Skeletal muscle tissue (tissue), 4 donors: Measurements from ENCODE around the gene EIF2S1. TPM values are rescaled to one million over a fixed set of nuclear protein-coding genes. Genes with fewer than 3 reads are reported as not detected.
"Not testable (repeated sequence)": the region's sequence is repeated elsewhere in the genome, so short reads cannot be mapped to it uniquely, and the experiment has no call there.

Source experiments
- H3K27ac ChIP-seq: one replicate; pipeline ENCODE4 v1.7.0; 2013; ENCODE audit warnings: mild to moderate bottlenecking, low read depth, low read length, inconsistent platforms
- H3K27me3 ChIP-seq, 3 donors: one replicate each; pipeline ENCODE4 v1.7.0; 2013; ENCODE audit warnings: low read length in 3 of 3; ENCODE audit not compliant: control insufficient read depth in 3 of 3, insufficient read depth in 3 of 3
- H3K36me3 ChIP-seq, 3 donors: one replicate each; pipeline ENCODE4 v1.7.0; 2013; ENCODE audit warnings: low read length in 3 of 3; ENCODE audit not compliant: control insufficient read depth in 3 of 3, insufficient read depth in 3 of 3
- H3K4me1 ChIP-seq, 3 donors: one replicate each; pipeline ENCODE4 v1.7.0; 2013; ENCODE audit warnings: low read length in 3 of 3, mild to moderate bottlenecking in 3 of 3; ENCODE audit not compliant: control insufficient read depth in 3 of 3, insufficient read depth in 3 of 3
- H3K4me3 ChIP-seq, 3 donors: one replicate each; pipeline ENCODE4 v1.7.0; 2013; ENCODE audit warnings: low read length in 3 of 3
- H3K9ac ChIP-seq, 3 donors: one replicate each; pipeline ENCODE4 v1.7.0; 2013; ENCODE audit warnings: low read length in 3 of 3, mild to moderate bottlenecking in 3 of 3, moderate library complexity in 2 of 3, low read depth in 1 of 3
- H3K9me3 ChIP-seq, 3 donors: one replicate each; pipeline ENCODE4 v1.7.0; 2013; ENCODE audit warnings: low read length in 3 of 3; ENCODE audit not compliant: control insufficient read depth in 3 of 3
- total RNA-seq: library from RNA; depleted of rRNA; stranded (reverse); fragments of >200 nt; gene quantifications from one replicate; pipeline ENCODE4 v1.2.3, GENCODE V29; 2014
- donor health status: Osteomylitis.

The EIF2S1 gene
- total RNA-seq, 1 donor from 2014 or later = 92.4 TPM

DNA sequence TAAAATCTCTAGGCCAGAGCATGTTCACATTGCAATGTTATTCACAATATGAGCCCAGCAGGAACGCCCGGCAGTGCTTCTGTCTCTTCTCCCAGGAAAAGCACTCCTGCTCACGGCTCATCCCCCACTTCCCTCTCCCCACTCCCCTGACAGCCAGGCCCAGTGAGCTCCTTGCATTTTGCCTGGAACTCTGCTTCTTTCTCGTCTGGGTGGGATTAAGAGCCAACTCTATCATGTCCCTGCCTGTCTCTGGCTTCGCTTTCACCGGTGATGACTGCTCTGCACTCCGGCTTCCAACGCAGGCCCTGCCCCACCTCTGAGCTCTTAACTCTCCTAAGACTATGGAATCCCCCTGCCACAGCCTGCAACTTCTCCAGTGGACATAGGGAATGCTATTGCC lies 49.3 kb downstream of the EIF2S1 start:
- H3K36me3 ChIP-seq = no peaks in the 10 kb centered on the region
- no peak overlapping the region for H3K9ac ChIP-seq
- peaks cover 15 to 24% (median 22%) of the 10 kb centered on the region in 3 donors for H3K27me3 ChIP-seq
- H3K27ac ChIP-seq = no peak overlapping the region
- H3K4me3 ChIP-seq = no peak overlapping the region
- no peaks in the 10 kb centered on the region for H3K9me3 ChIP-seq
- H3K4me1 ChIP-seq = peaks cover 6 to 8% (median 7%) of the 10 kb centered on the region in 3 donors

DNA sequence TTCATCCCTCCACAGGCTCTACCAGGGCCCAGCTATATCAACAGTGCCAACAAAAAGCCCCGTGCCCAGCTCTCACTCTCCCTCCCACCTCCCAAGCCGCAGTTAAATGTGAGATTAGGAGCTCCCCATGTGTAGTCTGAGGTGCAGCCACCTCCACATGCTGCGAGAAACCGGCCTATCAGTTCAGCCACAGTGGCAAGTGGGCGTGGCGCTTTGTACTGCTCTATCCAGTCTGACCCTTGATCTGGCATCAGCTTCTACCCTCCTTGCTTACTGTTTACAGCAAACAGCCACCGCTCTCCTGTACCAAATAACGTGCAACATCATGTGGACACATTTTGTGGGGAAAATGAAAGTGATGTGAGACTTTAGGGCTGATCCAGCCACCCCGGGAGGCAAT lies 50.2 kb downstream of the EIF2S1 start:
- Histone ChIP-seq H3K27ac (no peak overlapping the region), H3K9me3 (no peaks in the 10 kb centered on the region), H3K36me3 (no peaks in the 10 kb centered on the region), H3K4me1 (peaks cover 6 to 8% (median 7%) of the 10 kb centered on the region in 3 donors), H3K4me3 (no peak overlapping the region), H3K9ac (no peak overlapping the region), H3K27me3 (peaks cover 15 to 24% (median 22%) of the 10 kb centered on the region in 3 donors)

DNA sequence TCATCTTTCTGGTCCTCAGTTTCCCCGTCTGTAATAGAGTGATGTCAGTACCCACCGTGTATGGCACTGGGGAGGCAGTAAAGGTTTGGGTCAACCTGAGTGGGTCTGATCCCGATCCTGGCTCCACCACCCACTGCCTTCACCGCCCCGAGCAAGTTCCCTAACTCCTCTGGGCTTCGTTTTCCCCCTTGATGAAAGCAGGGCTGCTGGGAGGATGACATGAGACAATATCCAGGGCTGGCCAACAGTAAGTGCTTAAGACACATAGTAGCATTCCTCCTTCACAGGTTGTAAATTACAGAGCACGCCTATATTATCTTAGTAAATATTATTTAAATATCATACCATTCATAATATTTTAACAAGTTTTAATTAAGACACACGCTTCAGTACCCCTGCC lies 51.2 kb downstream of the EIF2S1 start:
- H3K9me3 ChIP-seq = no peaks in the 10 kb centered on the region
- H3K27me3 ChIP-seq = peaks cover 15 to 24% (median 22%) of the 10 kb centered on the region in 3 donors
- no peak overlapping the region for H3K27ac ChIP-seq
- no peak overlapping the region for H3K9ac ChIP-seq
- H3K36me3 ChIP-seq = no peaks in the 10 kb centered on the region
- no peak overlapping the region for H3K4me3 ChIP-seq
- peaks cover 6 to 8% (median 7%) of the 10 kb centered on the region in 3 donors for H3K4me1 ChIP-seq

DNA sequence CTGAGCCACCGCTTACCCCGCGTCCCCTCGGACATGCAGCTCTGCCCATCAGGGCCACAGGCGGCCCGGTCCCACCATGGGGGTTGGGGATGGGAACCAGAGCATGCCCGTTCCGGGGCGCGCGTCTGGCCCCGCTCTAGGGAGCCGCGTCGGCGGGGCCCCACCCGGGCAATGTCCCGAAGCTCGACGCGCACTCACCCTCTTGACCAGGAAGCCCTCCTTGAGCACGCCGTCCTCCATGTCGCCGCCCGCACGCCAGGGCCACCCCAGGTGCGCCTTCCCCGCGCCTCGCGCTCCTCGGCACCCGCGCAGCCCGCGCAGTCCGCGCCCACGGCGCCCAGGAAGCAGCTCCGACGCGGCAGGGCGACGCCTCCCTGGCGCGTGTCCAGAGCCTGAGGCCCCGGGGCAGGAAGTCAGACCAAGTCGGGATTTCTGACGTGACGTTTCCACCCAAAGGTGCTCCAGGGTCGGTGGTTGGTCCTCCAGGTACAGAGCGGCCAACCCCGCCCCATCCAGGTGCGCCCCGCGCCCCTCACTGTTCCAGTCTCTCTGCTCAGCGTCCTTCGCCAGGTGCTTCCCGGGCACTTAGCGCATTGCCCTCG lies 51.8 kb downstream of the EIF2S1 start, which contains the start of gene PLEK2:
Gene PLEK2, minus strand, starts transcription at position 346 of the 602 bp plus-strand sequence. Its CDS starts 106 bp downstream, at position 240.
- no peaks in the 10 kb centered on the region for H3K36me3 ChIP-seq
- H3K4me3 ChIP-seq = peak within 1 kb of the TSS in 2 of 3 donors; percentile 54 to 64
- peaks cover 6 to 8% (median 7%) of the 10 kb centered on the region in 3 donors for H3K4me1 ChIP-seq
- H3K9me3 ChIP-seq = no peaks in the 10 kb centered on the region
- H3K27me3 ChIP-seq = peaks cover 15 to 24% (median 22%) of the 10 kb centered on the region in 3 donors
- H3K27ac ChIP-seq = no peak within 1 kb of the TSS
- H3K9ac ChIP-seq = peak within 1 kb of the TSS in 2 of 3 donors; percentile 3 to 10

DNA sequence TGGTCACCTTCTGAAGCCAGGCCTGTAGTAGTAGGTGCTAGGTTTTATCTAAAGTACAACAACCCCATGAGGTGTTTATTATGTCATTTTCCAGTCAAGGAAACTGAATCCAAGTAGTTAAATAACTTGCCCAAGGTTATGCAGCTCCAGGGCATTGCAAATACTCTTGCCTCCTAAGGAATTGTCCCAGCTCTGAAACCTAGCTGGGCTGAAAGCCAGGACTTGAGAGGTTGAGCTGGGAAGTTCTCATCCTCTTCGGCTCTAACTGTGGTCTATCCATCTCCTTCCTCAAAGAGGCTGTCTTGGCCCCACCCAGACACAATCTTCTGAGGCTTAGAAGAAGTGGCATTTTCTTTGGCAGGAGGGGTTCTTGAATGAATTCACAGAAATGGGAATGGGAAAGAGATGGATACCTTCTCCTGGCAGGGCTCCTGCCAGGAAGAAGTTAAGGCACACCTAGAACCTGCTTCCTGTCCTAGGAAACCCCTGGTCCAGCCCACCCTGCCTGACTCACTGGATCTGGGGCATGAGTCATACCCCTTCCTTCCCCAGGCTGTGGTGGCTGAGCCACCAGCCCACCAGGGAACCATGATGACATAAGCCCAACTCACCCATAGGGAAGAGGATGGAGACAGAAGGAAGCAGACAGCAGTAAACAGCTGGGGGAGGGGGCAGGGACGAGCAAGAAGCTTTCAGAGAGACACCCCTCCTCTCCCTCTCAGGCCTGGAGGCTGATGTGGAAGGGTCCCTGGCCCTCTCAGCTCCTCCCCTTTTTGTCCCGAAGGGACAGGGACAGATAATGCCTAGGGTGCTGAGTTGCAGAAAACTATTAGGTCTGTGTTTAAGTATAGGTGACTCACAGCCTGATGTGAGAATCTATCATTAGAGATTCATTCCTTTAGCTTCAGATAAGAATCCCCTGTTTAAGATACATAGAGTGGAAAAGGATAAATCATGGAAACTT lies 54.0 kb downstream of the EIF2S1 start:
- Histone ChIP-seq H3K27me3 (peaks cover 15 to 24% (median 22%) of the 10 kb centered on the region in 3 donors), H3K36me3 (no peaks in the 10 kb centered on the region), H3K4me3 (no peak overlapping the region), H3K4me1 (peaks cover 6 to 8% (median 7%) of the 10 kb centered on the region in 3 donors), H3K9ac (no peak overlapping the region), H3K27ac (no peak overlapping the region), H3K9me3 (no peaks in the 10 kb centered on the region)

DNA sequence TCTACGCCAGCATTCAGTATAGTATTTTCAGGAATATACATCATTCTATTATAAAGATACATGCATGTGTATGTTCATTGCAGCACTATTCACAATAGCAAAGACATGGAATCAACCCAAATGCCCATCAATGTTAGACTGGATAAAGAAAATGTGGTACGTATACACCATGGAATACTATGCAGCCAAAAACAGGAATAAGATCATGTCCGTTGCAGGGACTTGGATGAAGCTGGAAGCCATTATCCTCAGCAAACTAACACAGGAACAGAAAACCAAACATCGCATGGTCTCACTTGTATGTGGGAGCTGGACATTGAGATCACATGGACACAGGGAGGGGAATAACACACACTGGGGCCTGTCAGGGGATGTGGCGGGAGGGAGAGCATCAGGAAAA lies 55.5 kb downstream of the EIF2S1 start:
- H3K9ac ChIP-seq, H3K4me1 ChIP-seq, H3K9me3 ChIP-seq, H3K36me3 ChIP-seq, H3K4me3 ChIP-seq, H3K27ac ChIP-seq: not testable (repeated sequence)
- peaks cover 15 to 22% (median 20%) of the 10 kb centered on the region in 3 donors for H3K27me3 ChIP-seq

DNA sequence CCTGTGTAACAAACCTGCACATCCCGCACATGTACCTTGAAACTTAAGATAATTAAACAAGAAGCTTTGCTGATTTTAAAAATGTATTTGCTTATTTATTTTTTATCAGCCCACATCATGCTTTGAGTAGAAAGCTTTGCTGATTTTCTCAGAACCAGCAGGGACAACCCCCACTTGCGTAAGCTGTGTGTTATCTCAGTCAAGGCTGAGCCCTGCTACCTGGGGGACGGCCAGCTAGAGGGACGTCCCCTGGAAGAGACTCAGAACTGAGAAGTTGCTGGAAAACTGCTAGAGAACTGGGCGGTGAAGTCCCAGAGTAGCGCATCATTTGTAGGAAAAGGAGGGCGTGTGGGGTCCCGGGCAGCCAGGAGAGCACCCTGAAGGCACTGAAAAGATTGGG lies 56.0 kb downstream of the EIF2S1 start:
- H3K4me1 ChIP-seq = peaks cover 6 to 8% (median 7%) of the 10 kb centered on the region in 3 donors
- H3K9me3 ChIP-seq = no peaks in the 10 kb centered on the region
- peaks cover 12 to 21% (median 17%) of the 10 kb centered on the region in 3 donors for H3K27me3 ChIP-seq
- no peak overlapping the region for H3K9ac ChIP-seq
- no peaks in the 10 kb centered on the region for H3K36me3 ChIP-seq
- H3K4me3 ChIP-seq = no peak overlapping the region
- no peak overlapping the region for H3K27ac ChIP-seq

DNA sequence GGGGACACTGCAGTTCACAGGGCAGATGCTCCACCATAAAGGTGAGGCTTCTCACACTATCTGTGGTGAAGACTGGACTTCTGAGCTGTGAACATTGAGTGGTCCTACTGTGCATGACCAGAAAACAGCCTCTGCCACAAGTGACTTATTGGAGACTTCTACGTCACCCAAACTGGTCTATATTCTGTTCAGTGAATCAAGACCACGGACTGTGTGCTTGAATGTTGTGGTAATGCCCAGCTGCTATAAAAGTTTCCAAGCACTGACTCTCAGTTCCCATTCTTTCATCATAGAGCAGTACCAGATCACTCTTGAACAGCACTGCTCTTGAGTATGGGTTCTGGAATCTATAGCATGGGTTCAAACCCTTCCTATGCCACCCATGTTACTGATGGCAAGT lies 56.7 kb downstream of the EIF2S1 start:
- Histone ChIP-seq H3K27ac (no peak overlapping the region), H3K9me3 (no peaks in the 10 kb centered on the region), H3K9ac (no peak overlapping the region), H3K36me3 (no peaks in the 10 kb centered on the region), H3K4me3 (no peak overlapping the region), H3K4me1 (peaks cover 4 to 5% (median 5%) of the 10 kb centered on the region in 3 donors), H3K27me3 (peaks cover 5 to 14% (median 10%) of the 10 kb centered on the region in 3 donors)

- Histone ChIP-seq H3K27me3 (peaks cover 0 to 7% (median 1%) of the 10 kb centered on the region in 3 donors), H3K4me3 (no peak overlapping the region), H3K36me3 (no peaks in the 10 kb centered on the region), H3K27ac (no peak overlapping the region), H3K9me3 (no peaks in the 10 kb centered on the region), H3K4me1 (no peaks in the 10 kb centered on the region), H3K9ac (no peak overlapping the region)
Measured at GRCh38 chr14:67417633-67418032, 57.5 kb downstream of the EIF2S1 start.
